D341Med (cell line): ENCODE measurements around the gene REM1.
"Not testable (repeated sequence)": the region's sequence is repeated elsewhere in the genome, so short reads cannot be mapped to it uniquely, and the experiment has no call there.

Source experiments
- DNase-seq: peaks from one replicate; pipeline ENCODE4 v3.0.0; 2012; ENCODE audit warnings: low spot score

The REM1 gene, protein sequence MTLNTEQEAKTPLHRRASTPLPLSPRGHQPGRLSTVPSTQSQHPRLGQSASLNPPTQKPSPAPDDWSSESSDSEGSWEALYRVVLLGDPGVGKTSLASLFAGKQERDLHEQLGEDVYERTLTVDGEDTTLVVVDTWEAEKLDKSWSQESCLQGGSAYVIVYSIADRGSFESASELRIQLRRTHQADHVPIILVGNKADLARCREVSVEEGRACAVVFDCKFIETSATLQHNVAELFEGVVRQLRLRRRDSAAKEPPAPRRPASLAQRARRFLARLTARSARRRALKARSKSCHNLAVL

GRCh38 chr20:31474758-31475427, at the start of gene REM1, which contains the start of gene DEFB124:
TSS of gene REM1 (plus strand) at chr20:31475288. CDS start at chr20:31476446, 1,158 bp downstream.
TSS of gene DEFB124 (minus strand) at chr20:31475127. CDS start at chr20:31473013, 2,114 bp downstream.
- DNase-seq: no peak

- no peak for DNase-seq
Measured at GRCh38 chr20:31425797-31426196, 49.3 kb upstream of the REM1 start.

DNA sequence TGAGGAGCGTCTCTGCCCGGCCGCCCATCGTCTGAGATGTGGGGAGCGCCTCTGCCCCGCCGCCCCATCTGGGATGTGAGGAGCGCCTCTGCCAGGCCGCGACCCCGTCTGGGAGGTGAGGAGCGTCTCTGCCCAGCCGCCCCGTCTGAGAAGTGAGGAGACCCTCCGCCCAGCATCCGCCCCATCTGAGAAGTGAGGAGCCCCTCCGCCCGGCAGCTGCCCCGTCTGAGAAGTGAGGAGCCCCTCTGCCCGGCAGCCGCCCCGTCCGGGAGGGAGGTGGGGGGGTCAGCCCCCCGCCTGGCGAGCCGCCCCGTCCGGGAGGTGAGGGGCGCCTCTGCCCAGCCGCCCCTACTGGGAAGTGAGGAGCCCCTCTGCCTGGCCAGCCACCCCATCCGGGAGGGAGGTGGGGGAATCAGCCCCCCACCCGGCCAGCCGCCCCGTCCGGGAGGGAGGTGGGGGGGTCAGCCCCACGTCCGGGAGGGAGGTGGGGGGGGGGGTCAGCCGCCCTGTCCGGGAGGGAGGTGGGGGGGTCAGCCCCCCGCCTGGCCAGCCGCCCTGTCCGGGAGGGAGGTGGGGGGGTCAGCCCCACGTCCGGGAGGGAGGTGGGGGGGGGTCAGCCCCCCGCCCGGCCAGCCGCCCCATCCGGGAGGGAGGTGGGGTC, 48.1 kb upstream of the REM1 start:
- not testable (repeated sequence) for DNase-seq

- DNase-seq: not testable (repeated sequence)
Measured at GRCh38 chr20:31427576-31427975, 47.5 kb upstream of the REM1 start.

- DNase-seq: no peak
Measured at GRCh38 chr20:31430568-31431115, 44.4 kb upstream of the REM1 start.

GRCh38 chr20:31440012-31440659, 35.0 kb upstream of the REM1 start, which contains the start of gene DEFB123:
TSS of gene DEFB123 (plus strand) at chr20:31440632. CDS start at chr20:31440699, 67 bp downstream.
- DNase-seq: no peak

DNA sequence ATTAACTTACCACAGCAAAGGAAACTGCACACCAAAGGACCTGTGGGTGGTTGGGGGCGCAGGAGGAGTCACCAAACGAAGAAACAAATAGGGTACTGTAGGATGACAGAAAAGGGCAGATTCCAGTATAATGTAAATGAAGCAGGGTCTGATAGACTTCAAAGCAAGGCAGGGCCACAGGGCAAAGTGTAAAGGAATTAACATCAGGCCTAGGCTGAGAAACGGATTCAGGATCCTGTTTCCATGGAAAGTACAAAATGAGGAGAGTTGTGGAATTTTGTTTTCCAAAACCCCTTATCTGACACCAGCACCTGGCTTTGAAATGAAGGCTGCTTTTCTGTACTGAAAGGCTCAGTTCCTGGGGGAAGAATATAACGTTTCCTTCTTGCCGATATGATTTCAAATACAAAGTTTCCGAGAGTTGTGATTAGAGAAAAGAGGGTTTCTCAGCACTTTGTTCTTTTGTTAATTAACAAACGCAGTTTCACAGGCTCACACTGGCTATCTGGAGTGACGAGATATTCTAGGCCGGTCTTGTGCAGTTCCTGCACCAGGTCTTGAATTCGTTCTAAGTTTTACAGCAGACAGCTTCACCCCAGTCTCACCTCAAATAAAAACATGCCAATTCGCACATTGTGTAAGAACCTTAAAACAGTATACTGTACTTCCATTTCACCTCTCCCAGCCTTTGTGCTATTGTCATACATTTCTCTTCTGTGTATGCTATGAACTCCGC, 28.8 kb upstream of the REM1 start:
- no peak for DNase-seq

DNA sequence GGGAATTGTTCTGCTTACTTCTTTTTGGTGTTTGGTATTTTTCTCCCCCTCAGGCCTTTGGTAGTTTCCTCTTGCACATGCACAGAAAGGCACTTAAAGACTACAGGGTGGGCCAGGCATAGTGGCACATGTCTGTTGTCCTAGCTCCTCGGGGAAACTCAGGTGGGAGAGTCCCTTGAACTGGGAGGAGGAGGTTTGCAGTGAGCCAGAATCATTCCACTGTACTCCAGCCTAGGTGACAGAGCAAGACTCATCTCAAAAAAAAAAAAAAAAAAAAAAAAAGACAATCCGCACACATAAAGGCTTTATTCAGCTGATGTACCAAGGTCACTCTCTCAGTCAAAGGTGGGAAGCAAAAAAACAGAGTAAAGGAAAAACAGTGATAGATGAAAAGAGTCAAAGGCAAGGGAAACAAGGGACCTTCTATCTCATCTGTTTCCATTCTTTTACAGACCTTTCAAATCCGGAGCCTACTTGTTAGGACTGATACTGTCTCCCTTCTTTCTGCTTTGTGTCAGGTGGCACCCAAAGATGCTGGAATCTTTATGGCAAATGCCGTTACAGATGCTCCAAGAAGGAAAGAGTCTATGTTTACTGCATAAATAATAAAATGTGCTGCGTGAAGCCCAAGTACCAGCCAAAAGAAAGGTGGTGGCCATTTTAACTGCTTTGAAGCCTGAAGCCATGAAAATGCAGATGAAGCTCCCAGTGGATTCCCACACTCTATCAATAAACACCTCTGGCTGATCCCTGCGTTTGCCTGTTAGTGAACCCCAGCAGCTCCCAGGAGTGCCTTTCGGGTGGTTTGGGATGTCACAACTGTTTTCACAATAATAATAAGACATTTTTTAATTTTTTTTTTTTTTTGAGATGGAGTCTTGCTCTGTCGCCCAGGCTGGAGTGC, 25.3 kb upstream of the REM1 start:
- no peak for DNase-seq

DNA sequence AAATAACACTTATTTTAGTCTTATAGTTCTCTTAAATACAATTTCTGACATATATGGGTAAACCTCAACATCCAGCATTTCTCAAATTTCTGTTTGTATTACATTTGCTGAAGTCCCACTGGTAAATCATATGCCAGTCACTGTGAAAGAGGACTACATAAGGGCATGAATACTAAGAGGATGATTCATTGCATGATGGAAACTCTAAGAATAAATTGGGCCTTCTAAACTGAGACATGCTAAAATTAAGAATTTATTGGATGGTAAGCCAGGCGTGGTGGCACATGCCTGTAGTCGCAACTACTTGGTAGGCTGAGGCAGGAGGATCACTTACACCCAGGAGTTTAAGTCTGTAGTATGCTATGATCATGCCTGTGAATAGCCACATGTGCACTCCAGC, 22.5 kb upstream of the REM1 start:
- DNase-seq: no peak

DNA sequence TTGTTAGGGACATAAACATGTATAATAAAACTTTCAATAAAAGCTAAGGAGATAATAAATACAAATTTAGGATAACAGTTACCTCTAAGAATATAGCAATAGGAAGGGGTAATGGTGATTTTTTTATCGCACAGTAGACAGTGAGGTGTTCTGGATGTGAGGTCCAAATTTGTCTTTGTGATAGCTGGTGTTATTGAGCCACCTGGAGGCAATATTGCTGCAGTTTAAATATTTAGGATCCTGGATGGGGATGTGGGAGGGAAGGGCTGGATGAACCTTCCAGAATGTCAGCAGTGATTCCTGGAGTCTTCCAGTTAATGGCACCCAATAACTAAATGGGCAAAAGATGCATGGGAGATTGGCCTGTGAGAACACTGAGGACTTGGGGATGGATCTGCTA, 20.7 kb upstream of the REM1 start:
- DNase-seq: no peak

GRCh38 chr20:31470946-31471345, 4.1 kb upstream of the REM1 start:
- DNase-seq: not testable (repeated sequence)

GRCh38 chr20:31472395-31473330, 2.4 kb upstream of the REM1 start:
- DNase-seq: no peak

DNA sequence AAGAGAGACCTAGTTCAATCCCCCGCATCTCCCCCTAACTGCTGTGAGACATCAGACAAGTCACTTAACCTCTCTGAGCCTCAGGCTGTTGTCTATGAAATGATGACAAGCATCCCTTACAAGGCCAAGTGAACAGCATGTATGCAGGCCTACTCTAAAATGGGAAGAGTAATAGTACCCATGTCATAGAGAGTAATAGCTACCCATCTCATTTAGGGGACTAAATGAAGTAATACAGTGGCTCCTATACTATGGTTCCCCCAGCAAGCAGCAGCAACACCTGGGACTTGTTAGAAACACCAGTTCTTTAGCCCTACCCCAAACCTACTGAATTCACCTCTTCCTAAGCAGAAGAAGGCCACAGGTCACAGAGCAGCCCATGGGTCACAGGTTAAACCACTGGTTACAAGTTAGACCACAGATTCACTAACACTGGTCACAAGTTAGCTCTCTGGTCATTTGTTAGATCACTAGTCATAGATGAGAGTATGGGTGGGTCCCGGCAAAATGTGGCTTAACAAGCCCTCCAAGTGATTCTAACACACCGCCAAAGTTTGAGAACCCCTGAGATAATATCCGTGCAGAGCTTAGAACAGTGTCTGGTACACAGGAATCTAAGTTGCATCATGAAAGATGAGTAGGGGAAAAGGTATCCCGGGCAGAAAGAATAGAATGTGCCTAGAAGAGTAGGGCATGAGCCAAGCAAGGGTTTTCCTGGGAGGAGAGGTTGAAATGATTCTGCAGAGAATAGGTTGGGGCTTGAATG, 1.6 kb upstream of the REM1 start:
- DNase-seq: no peak

DNA sequence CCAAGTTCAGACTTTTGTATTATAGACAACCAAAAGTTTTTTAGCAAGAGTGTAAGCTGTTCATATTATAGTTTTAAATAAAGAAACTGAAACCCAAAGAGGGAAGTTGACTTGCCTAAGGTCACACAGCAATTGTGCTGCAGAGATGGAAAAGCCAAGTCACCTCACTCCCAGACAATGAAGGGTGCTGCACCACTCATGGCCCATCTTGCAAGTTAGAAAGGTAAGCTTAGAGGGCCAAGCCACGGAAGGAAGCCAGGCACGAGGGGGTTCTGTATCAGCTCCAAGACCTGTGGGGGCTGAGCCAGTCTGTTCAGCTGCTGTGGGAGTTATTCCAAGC, 1.0 kb upstream of the REM1 start:
- DNase-seq: no peak

GRCh38 chr20:31475472-31476293, 595 bp downstream of the REM1 start:
- no peak for DNase-seq

DNA sequence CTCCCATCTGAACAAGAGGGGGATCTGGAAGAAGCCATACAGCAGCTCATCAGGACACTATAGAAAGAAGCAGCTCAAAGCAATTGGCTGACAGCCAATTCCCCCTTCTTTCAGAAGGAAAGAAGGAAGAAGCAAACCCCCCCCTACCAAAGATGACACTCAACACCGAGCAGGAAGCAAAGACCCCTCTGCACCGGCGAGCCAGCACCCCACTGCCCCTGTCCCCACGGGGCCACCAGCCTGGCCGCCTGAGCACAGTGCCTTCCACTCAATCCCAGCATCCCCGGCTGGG, 1.2 kb downstream of the REM1 start:
- no peak for DNase-seq

DNA sequence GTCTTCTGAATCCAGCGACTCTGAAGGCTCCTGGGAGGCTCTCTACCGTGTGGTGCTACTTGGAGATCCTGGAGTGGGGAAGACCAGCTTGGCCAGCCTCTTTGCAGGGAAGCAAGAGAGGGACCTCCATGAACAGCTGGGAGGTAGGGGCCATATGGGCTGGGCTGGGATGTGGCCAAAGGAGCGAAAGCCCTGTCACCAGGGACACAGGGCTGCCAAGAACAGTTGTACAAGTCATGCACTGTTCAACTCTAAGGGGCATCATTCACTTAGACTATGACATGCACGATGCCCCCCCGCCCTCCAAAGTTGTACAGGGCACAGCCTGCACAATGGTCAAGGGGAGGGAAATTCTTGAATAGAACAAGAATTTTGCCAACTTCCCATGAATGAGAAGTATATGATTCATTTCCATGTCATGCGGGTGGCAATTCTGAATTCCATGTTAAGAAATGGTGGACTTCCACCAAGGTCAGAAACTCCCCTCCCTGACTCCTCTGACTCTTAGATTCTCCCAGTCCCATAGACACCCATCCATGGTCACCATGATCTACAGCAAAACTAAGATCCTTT, 1.6 kb downstream of the REM1 start:
- DNase-seq: no peak

DNA sequence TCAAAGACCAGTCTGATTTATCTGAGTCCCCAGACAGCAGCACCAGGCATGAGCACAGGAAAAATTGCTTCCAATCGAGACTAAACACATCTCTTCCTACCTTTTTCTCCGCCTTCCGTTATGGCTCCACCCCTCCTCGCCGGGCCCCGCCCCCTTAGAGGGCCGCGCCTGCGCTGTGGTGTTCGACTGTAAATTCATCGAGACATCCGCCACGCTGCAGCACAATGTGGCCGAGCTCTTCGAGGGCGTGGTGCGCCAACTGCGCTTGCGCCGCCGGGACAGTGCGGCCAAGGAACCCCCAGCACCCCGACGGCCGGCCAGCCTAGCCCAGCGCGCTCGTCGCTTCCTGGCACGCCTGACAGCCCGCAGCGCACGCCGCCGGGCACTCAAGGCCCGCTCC, 8.9 kb downstream of the REM1 start:
- DNase-seq: no peak
